GM21390 (cell line): ENCODE results near the gene POU4F3.
A peak's percentile ranks its signal among the peaks of the same experiment; 100 is the strongest.
"Not testable (repeated sequence)": the region's sequence is repeated elsewhere in the genome, so short reads cannot be mapped to it uniquely, and the experiment has no call there.

Source experiments
- ATAC-seq: cut with Tn5 transposase; IDR thresholded peaks from one replicate; pipeline ENCODE4 v1.9.1; 2021; ENCODE audit not compliant: unreplicated experiment

The POU4F3 gene

GRCh38 chr5:146338774-146339714 lies at the start of gene POU4F3:
TSS of gene POU4F3 (plus strand) at chr5:146338839. CDS start at chr5:146339113, 274 bp downstream.
- no peak for ATAC-seq

- no peak for ATAC-seq
Observed at GRCh38 chr5:146290318-146290717, 48.3 kb upstream of the POU4F3 start.

- ATAC-seq, result peak; percentile 84
Observed at GRCh38 chr5:146291421-146292074, 47.1 kb upstream of the POU4F3 start.

GRCh38 chr5:146296245-146296644 lies 42.4 kb upstream of the POU4F3 start:
- no peak for ATAC-seq

- not testable (repeated sequence) for ATAC-seq
Observed at GRCh38 chr5:146298920-146299319, 39.7 kb upstream of the POU4F3 start.

GRCh38 chr5:146301626-146302025 lies 37.0 kb upstream of the POU4F3 start:
- no peak for ATAC-seq

- no peak for ATAC-seq
Observed at GRCh38 chr5:146302406-146302805, 36.2 kb upstream of the POU4F3 start.

- ATAC-seq, result no peak
Observed at GRCh38 chr5:146306838-146307237, 31.8 kb upstream of the POU4F3 start.

- ATAC-seq, result no peak
Observed at GRCh38 chr5:146307796-146308195, 30.8 kb upstream of the POU4F3 start.

- no peak for ATAC-seq
Observed at GRCh38 chr5:146310540-146310939, 28.1 kb upstream of the POU4F3 start.

GRCh38 chr5:146311278-146311677 lies 27.4 kb upstream of the POU4F3 start:
- ATAC-seq, result no peak

- ATAC-seq, result no peak
Observed at GRCh38 chr5:146313027-146313426, 25.6 kb upstream of the POU4F3 start.

GRCh38 chr5:146321571-146321970 lies 17.1 kb upstream of the POU4F3 start:
- no peak for ATAC-seq

- ATAC-seq, result no peak
Observed at GRCh38 chr5:146327257-146327870, 11.3 kb upstream of the POU4F3 start.

- no peak for ATAC-seq
Observed at GRCh38 chr5:146327989-146328388, 10.7 kb upstream of the POU4F3 start.

- ATAC-seq, result no peak
Observed at GRCh38 chr5:146329697-146330096, 8.9 kb upstream of the POU4F3 start.

- no peak for ATAC-seq
Observed at GRCh38 chr5:146331423-146331822, 7.2 kb upstream of the POU4F3 start.

GRCh38 chr5:146334074-146334533 lies 4.5 kb upstream of the POU4F3 start:
- ATAC-seq, result no peak

- no peak for ATAC-seq
Observed at GRCh38 chr5:146336197-146336596, 2.4 kb upstream of the POU4F3 start.

- ATAC-seq, result no peak
Observed at GRCh38 chr5:146337264-146337904, 1.3 kb upstream of the POU4F3 start.

GRCh38 chr5:146337928-146338327 lies 711 bp upstream of the POU4F3 start:
- ATAC-seq, result no peak
